Stimulated activated CD4-positive, alpha-beta T cell treated with anti-CD3 and anti-CD28 coated beads, Interleukin-4, amount 100 ng/mL, for 24 hours (primary cell): ENCODE results near the gene KRTAP10-9.

Experiments used
- DNase-seq: peaks from one replicate; pipeline ENCODE4 v3.0.0-alpha.2; 2020

Gene KRTAP10-9

DNA sequence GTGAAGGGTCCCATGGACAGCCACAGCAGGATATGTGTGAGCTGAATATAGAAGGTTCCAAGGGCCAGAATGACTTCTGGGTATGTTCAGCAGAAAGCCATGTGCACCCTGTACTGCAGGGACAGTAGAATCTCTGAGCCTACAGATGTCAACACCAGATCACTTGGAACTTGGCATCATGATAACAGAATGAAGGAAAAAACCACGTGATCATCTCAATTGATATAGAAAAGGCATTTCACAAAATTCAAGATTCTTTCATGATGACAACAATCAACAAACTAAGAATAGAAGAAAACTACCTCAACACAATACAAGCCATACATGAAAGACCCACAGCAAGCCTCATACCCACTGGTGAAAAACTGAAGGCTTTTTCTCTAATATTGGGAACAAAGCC is 40.7 kb downstream of the KRTAP10-9 start:
- DNase-seq = no peak

DNA sequence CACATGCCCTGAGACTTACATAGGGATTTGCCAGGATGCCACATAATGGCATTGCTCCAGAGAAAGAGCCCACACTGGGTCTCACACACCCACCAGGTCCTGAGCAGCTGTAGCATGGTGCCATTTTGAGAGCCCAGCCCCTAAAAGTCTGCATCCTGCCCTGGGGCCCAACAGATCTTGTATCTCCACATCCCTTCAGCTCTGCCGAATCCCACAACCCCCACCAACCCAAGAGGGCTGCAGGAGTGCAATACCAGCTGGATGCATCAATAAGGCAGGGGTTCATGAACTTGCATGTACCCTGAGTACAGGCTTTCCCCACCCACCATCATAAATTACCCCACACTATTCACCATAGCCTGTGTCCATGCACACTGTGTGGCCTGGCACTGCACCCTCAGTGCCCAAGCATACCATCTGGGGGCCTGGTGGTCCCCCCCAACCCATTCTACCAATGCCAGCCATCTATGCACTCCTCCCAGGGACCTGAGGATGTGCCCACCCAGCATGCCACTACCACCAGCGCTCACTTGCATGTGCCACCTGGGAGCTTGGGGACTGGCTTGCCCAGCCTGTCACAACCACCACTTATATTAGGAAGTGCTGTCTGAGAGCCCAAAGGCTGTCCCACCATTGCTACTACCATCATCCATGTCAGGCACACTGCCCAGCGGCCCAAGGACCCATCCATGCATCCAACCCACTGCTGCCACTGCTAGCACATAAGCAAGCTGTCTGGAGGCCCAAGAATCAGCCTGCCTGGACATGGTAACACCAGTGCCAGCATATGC is 43.9 kb downstream of the KRTAP10-9 start:
- DNase-seq = no peak

DNA sequence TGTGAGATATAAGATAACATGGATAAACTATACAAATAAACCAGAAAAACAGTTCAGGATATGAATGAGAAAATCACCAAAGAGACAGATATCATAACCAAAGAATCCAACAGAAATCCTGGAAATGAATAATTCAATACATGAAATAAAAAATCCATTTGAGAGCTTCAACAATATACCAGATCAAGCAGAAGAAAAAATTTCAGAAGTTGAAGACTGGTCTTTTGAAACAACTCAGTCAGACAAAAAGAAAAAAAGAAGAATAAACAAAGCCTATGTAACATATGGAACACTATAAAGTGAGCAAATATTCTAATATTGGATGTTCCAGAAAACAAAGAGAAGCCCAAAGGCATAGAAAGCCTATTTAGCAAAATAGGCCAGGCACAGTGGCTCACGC is 45.0 kb downstream of the KRTAP10-9 start:
- no peak for DNase-seq

DNA sequence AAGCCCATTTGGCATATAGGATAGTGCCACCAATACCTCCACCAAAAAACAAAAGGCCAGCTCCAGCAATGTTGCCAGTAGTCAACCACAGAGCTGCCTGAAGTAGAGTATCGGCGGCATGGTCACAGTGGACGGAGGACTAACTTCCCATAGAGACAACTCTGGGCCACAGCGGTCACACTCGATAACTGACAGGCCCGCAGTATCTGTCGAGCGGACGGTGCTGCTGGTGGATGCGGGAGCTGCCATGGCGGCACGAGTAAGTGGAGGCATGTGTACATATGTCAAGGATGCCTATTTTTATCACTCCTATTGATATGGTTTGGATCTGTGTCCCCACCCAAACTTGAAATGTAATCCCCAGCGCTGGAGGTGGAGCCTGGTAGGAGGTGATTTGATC is 51.0 kb downstream of the KRTAP10-9 start:
- no peak for DNase-seq
